ENCODE data around the gene AUTS2.

- TF ChIP-seq, protein P1, sequence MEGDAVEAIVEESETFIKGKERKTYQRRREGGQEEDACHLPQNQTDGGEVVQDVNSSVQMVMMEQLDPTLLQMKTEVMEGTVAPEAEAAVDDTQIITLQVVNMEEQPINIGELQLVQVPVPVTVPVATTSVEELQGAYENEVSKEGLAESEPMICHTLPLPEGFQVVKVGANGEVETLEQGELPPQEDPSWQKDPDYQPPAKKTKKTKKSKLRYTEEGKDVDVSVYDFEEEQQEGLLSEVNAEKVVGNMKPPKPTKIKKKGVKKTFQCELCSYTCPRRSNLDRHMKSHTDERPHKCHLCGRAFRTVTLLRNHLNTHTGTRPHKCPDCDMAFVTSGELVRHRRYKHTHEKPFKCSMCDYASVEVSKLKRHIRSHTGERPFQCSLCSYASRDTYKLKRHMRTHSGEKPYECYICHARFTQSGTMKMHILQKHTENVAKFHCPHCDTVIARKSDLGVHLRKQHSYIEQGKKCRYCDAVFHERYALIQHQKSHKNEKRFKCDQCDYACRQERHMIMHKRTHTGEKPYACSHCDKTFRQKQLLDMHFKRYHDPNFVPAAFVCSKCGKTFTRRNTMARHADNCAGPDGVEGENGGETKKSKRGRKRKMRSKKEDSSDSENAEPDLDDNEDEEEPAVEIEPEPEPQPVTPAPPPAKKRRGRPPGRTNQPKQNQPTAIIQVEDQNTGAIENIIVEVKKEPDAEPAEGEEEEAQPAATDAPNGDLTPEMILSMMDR (conservative IDR thresholded peaks at IDR 0.05 in 1 of 2, IDR thresholded peaks at IDR 0.05 in 1 of 2; ENCODE audit: low read depth in 1 of 2, low read length in 2 of 2): no peak
- TF ChIP-seq EZH2 (IDR thresholded peaks at IDR 0.05; ENCODE audit: low read length, missing control alignments): no peak
Observed at GRCh38 chr7:69596056-69596455, 2.2 kb upstream of the AUTS2 start.
